Adrenal gland (tissue), 5 donors: ENCODE measurements around the gene AAR2.

Experiments
- CTCF ChIP-seq, 6 experiments: fragments of 450-650 bp in 4 of 6; fragments of 200-600 bp in 2 of 6; sonication (generic) in 1 of 6; IDR thresholded peaks; 1 replicate in 5 of 6; 2 replicates in 1 of 6; pipeline versions ENCODE4 v1.5.1 to v1.8.0; 2016 to 2021; ENCODE audit warnings: antibody characterized with exemption in 6 of 6, mild to moderate bottlenecking in 2 of 6, moderate library complexity in 1 of 6
- POLR2A ChIP-seq, 2 donors: fragments of 450-650 bp; IDR thresholded peaks; one replicate each; pipeline ENCODE4 v1.6.1; 2017; ENCODE audit warnings: antibody characterized with exemption in 2 of 2, mild to moderate bottlenecking in 2 of 2, moderate library complexity in 1 of 2
- donor health status: DM: no; HTN: no; CAD: no.

- TF ChIP-seq CTCF (IDR thresholded peaks at IDR 0.05) (peak; percentile 89 to 95 (median 94)), POLR2A (IDR thresholded peaks at IDR 0.05) (no peak)
These were observed 36.7 kb upstream of the AAR2 start for GRCh38 chr20:36199345-36200257.
